OCI-LY1 (cell line): ENCODE results near the gene ADK.

ENCODE experiments used
- H2AFZ ChIP-seq: fragments of 200-600 bp; sonication (generic), shearing (Covaris generic); 2 replicates; pipeline ENCODE4 v1.6.0; 2014; ENCODE audit warnings: antibody characterized with exemption, mild to moderate bottlenecking, low read length
- H3F3A ChIP-seq: fragments of 200-600 bp; sonication (generic), shearing (Covaris generic); 2 replicates; pipeline ENCODE4 v1.6.0; 2014; ENCODE audit warnings: mild to moderate bottlenecking, antibody characterized with exemption, low read length, moderate library complexity; ENCODE audit not compliant: insufficient read depth
- H3K27ac ChIP-seq: fragments of 200-600 bp; sonication (generic); 2 replicates; pipeline ENCODE4 v1.5.1; 2014; ENCODE audit warnings: low read length, mixed run types, mild to moderate bottlenecking, low read depth; ENCODE audit not compliant: poor library complexity, severe bottlenecking
- H3K27me3 ChIP-seq: fragments of 200-600 bp; sonication (generic); 2 replicates; pipeline ENCODE4 v1.6.0; 2014; ENCODE audit warnings: antibody characterized with exemption, mild to moderate bottlenecking, low read length, moderate library complexity; ENCODE audit not compliant: insufficient read depth
- H3K36me3 ChIP-seq: fragments of 200-600 bp; sonication (generic); 2 replicates; pipeline ENCODE4 v1.6.1; 2014; ENCODE audit warnings: mild to moderate bottlenecking, antibody characterized with exemption, low read length, moderate library complexity, mixed read lengths; ENCODE audit not compliant: insufficient read depth
- H3K4me1 ChIP-seq: fragments of 200-600 bp; sonication (generic); 2 replicates; pipeline ENCODE4 v1.5.1; 2014; ENCODE audit warnings: mild to moderate bottlenecking, low read length, moderate library complexity; ENCODE audit not compliant: insufficient read depth, severe bottlenecking
- H3K4me2 ChIP-seq: fragments of 200-600 bp; sonication (generic), shearing (Covaris generic); 2 replicates; pipeline ENCODE4 v1.6.1; 2014; ENCODE audit warnings: low read length
- H3K4me3 ChIP-seq: fragments of 200-600 bp; sonication (generic); 2 replicates; pipeline ENCODE4 v1.5.1; 2014; ENCODE audit warnings: low read length, low read depth, mild to moderate bottlenecking, mixed read lengths; ENCODE audit not compliant: poor library complexity, severe bottlenecking
- H3K79me2 ChIP-seq: fragments of 200-600 bp; shearing (Covaris generic); 2 replicates; pipeline ENCODE4 v1.6.1; 2016; ENCODE audit warnings: mixed run types, low read length, mixed read lengths; ENCODE audit not compliant: insufficient read depth
- H3K9ac ChIP-seq: fragments of 200-600 bp; sonication (generic), shearing (Covaris generic); 2 replicates; pipeline ENCODE4 v1.6.1; 2014; ENCODE audit warnings: mild to moderate bottlenecking, low read length, mixed read lengths
- H3K9me2 ChIP-seq: fragments of 200-600 bp; sonication (generic), shearing (Covaris generic); 2 replicates; pipeline ENCODE4 v1.6.1; 2014; ENCODE audit warnings: low read depth, mild to moderate bottlenecking, low read length, mixed read lengths
- H3K9me3 ChIP-seq: fragments of 200-600 bp; shearing (Covaris generic); 2 replicates; pipeline ENCODE4 v1.6.1; 2014; ENCODE audit warnings: low read length, mixed read lengths
- H4K20me1 ChIP-seq: fragments of 200-600 bp; sonication (generic), shearing (Covaris generic); 2 replicates; pipeline ENCODE4 v1.6.0; 2016; ENCODE audit warnings: mild to moderate bottlenecking, low read length; ENCODE audit not compliant: insufficient read depth
- CTCF ChIP-seq: fragments of 200-600 bp; sonication (generic), shearing (Covaris generic); IDR thresholded peaks from 2 replicates; pipeline ENCODE4 v1.5.1; 2017; ENCODE audit warnings: mild to moderate bottlenecking, antibody characterized with exemption, low read length, moderate library complexity, mixed read lengths
- EZH2 ChIP-seq: fragments of 200-600 bp; sonication (generic), shearing (Covaris generic); IDR thresholded peaks from 2 replicates; pipeline ENCODE4 v1.8.0; 2017; ENCODE audit warnings: borderline replicate concordance, mixed run types, mild to moderate bottlenecking, antibody characterized with exemption, low read length, moderate library complexity, mixed read lengths

Gene ADK

GRCh38 chr10:74377476-74377875 lies 226.5 kb downstream of the ADK start:
- no peaks in the 10 kb centered on the region for H3K36me3 ChIP-seq
- no peak overlapping the region for H2AFZ ChIP-seq
- H3K27me3 ChIP-seq, result no peaks in the 10 kb centered on the region
- no peak overlapping the region for H3K27ac ChIP-seq
- no peaks in the 10 kb centered on the region for H3K9me3 ChIP-seq
- no peaks in the 10 kb centered on the region for H3K79me2 ChIP-seq
- no peaks in the 10 kb centered on the region for H3K9me2 ChIP-seq
- no peaks in the 10 kb centered on the region for H3F3A ChIP-seq
- TF ChIP-seq CTCF (no peak), EZH2 (no peak)
- H4K20me1 ChIP-seq, result no peaks in the 10 kb centered on the region
- H3K4me2 ChIP-seq, result no peak overlapping the region
- H3K4me1 ChIP-seq, result no peaks in the 10 kb centered on the region
- H3K9ac ChIP-seq, result no peak overlapping the region
- no peak overlapping the region for H3K4me3 ChIP-seq

- Histone ChIP-seq H3K9me2 (no peaks in the 10 kb centered on the region), H3K4me1 (peaks cover 10% of the 10 kb centered on the region), H3F3A (no peaks in the 10 kb centered on the region; the same call in 1 of the 2 replicates), H3K4me3 (no peak overlapping the region), H3K79me2 (no peaks in the 10 kb centered on the region), H3K36me3 (no peaks in the 10 kb centered on the region), H3K4me2 (no peak overlapping the region), H3K27ac (no peak overlapping the region), H2AFZ (no peak overlapping the region), H3K9ac (no peak overlapping the region), H3K9me3 (no peaks in the 10 kb centered on the region), H3K27me3 (no peaks in the 10 kb centered on the region), H4K20me1 (no peaks in the 10 kb centered on the region)
- TF ChIP-seq EZH2 (no peak), CTCF (no peak)
Observed at GRCh38 chr10:74379474-74379873, 228.5 kb downstream of the ADK start.

- Histone ChIP-seq H3K4me3 (no peak overlapping the region), H2AFZ (no peak overlapping the region), H3F3A (no peaks in the 10 kb centered on the region; the same call in 1 of the 2 replicates), H3K4me2 (no peak overlapping the region), H3K27me3 (no peaks in the 10 kb centered on the region), H3K36me3 (no peaks in the 10 kb centered on the region), H3K27ac (no peak overlapping the region), H4K20me1 (no peaks in the 10 kb centered on the region), H3K4me1 (peaks cover 13% of the 10 kb centered on the region), H3K9ac (no peak overlapping the region), H3K9me2 (no peaks in the 10 kb centered on the region), H3K9me3 (no peaks in the 10 kb centered on the region), H3K79me2 (no peaks in the 10 kb centered on the region)
- TF ChIP-seq EZH2 (no peak), CTCF (no peak)
Observed at GRCh38 chr10:74380795-74381194, 229.8 kb downstream of the ADK start.
